HepG2 (cell line): ENCODE measurements around the gene SLN. TPM values are rescaled to one million over a fixed set of nuclear protein-coding genes. Genes with fewer than 3 reads are reported as not detected.

Source experiments
- ATAC-seq: fragments of 200-7000 bp; cut with Tn5 transposase; 3 replicates; pipeline ENCODE4 v1.9.1; 2020; ENCODE audit warnings: mild to moderate bottlenecking, moderate library complexity
- BruUV-seq: library from RNA; stranded (reverse); fragments of 400-500 nt; replicated peaks from 2 replicates; lab custom pipeline; 2021; lab: Mats Ljungman, UMichigan
- CTCF ChIA-PET: fragments of 300-600 bp; formaldehyde crosslinking; extraction: SDS; loops from one replicate; lab custom pipeline; 2021; ENCODE audit warnings: low total read pairs, inconsistent platforms, low intra/inter-chr PET ratio; lab: Yijun Ruan, JAX
- POLR2A ChIA-PET: fragments of 350-600 bp; sonication (Branson Sonifier 250); formaldehyde crosslinking; loops from one replicate; lab custom pipeline; 2020; ENCODE audit warnings: antibody characterized with exemption, inconsistent platforms; lab: Yijun Ruan, JAX
- DNase-seq: peaks from one replicate; pipeline ENCODE4 v3.0.0-alpha.2; 2015; ENCODE audit warnings: low spot score
- FAIRE-seq: peaks from 3 replicates; lab custom pipeline; 2011; peaks lifted over from hg19 to GRCh38; lab: Jason Lieb, UNC
- H2AFZ ChIP-seq: one replicate; pipeline ENCODE4 v1.6.1; 2011; ENCODE audit warnings: low read length, inconsistent platforms
- H3K27ac ChIP-seq: fragments of 300-600 bp; 3 replicates; pipeline ENCODE4 v1.8.0; 2011; ENCODE audit warnings: mixed run types, mild to moderate bottlenecking, mixed read lengths, low read length, inconsistent platforms; ENCODE audit not compliant: insufficient read depth; ENCODE audit errors: extremely low read length
- H3K27me3 ChIP-seq, 2 experiments: fragments of 200-600 bp in 1 of 2; 2 replicates in 1 of 2; 3 replicates in 1 of 2; pipeline versions ENCODE4 v1.6.0 to v1.8.0; 2011; ENCODE audit warnings: low read length in 2 of 2, mild to moderate bottlenecking in 2 of 2, moderate library complexity in 2 of 2, inconsistent platforms in 1 of 2; ENCODE audit not compliant: insufficient read depth in 2 of 2, control insufficient read depth in 1 of 2
- H3K36me3 ChIP-seq, 2 experiments: fragments of 200-600 bp in 1 of 2; replicated peaks in 1 of 2; 2 replicates in 1 of 2; 3 replicates in 1 of 2; pipeline versions ENCODE4 v1.5.1 to v1.8.0; 2011; ENCODE audit warnings: low read length in 2 of 2, inconsistent platforms in 1 of 2; ENCODE audit not compliant: insufficient read depth in 2 of 2, control insufficient read depth in 1 of 2
- H3K4me1 ChIP-seq: 2 replicates; pipeline ENCODE4 v1.5.1; 2012; ENCODE audit warnings: low read length, inconsistent platforms; ENCODE audit not compliant: insufficient read depth
- H3K4me2 ChIP-seq: 2 replicates; pipeline ENCODE4 v1.6.0; 2011; ENCODE audit warnings: low read depth, low read length, inconsistent platforms
- H3K4me3 ChIP-seq, 3 experiments: fragments of 200-600 bp in 1 of 3; sonication (generic), shearing (Covaris generic) in 1 of 3; replicated peaks in 1 of 3; 2 replicates each; pipeline ENCODE4 v1.5.1; 2011 to 2016; ENCODE audit warnings: low read length in 3 of 3, inconsistent platforms in 2 of 3, low read depth in 2 of 3, mild to moderate bottlenecking in 2 of 3, control low read depth in 1 of 3, mixed read lengths in 1 of 3; ENCODE audit not compliant: insufficient read depth in 1 of 3
- H3K79me2 ChIP-seq: one replicate; pipeline ENCODE4 v1.6.1; 2011; ENCODE audit warnings: low read length, inconsistent platforms; ENCODE audit not compliant: insufficient read depth
- H3K9ac ChIP-seq: 2 replicates; pipeline ENCODE4 v1.6.0; 2011; ENCODE audit warnings: mild to moderate bottlenecking, low read depth, low read length, inconsistent platforms; ENCODE audit not compliant: insufficient read depth
- H3K9me3 ChIP-seq: 2 replicates; pipeline ENCODE4 v1.5.1; 2012; ENCODE audit warnings: mild to moderate bottlenecking, low read length
- H4K20me1 ChIP-seq: 2 replicates; pipeline ENCODE4 v1.6.0; 2011; ENCODE audit warnings: inconsistent platforms, mild to moderate bottlenecking, low read length, moderate library complexity; ENCODE audit not compliant: insufficient read depth
- CTCF ChIP-seq: sonication (generic); formaldehyde crosslinking; IDR thresholded peaks from 2 replicates; pipeline ENCODE4 v1.5.0; 2020; ENCODE audit warnings: mild to moderate bottlenecking, missing genetic modification reagents, moderate library complexity
- ISL2 ChIP-seq: sonication (generic); formaldehyde crosslinking; IDR thresholded peaks from 2 replicates; pipeline ENCODE4 v1.5.0; 2020; ENCODE audit warnings: missing genetic modification reagents
- NBN ChIP-seq: fragments of 450-650 bp; conservative IDR thresholded peaks from 2 replicates; pipeline ENCODE4 v1.6.1; 2017
- ZFP41 ChIP-seq: sonication (generic); formaldehyde crosslinking; IDR thresholded peaks from 2 replicates; pipeline ENCODE4 v1.4.0; 2020; ENCODE audit warnings: mild to moderate bottlenecking, missing genetic modification reagents, borderline replicate concordance
- ZNF574 ChIP-seq: sonication (generic); formaldehyde crosslinking; IDR thresholded peaks from 2 replicates; pipeline ENCODE4 v1.4.0; 2020; ENCODE audit warnings: missing genetic modification reagents
- WGBS: methylation state at CpG from one replicate; pipeline ENCODE4 v1.1.6; 2017; ENCODE audit warnings: low lambda C conversion rate; 5-methylcytosine and 5-hydroxymethylcytosine counted together
- in situ Hi-C: cut with HindIII; loops from 2 replicates; pipeline ENCODE4 v1.10.0; 2017; ENCODE audit warnings: low pct_unique_long_range_greater_than_20kb; ENCODE audit not compliant: extremely low pct_ligation_motif_present
- intact Hi-C: fragments of 100-400 bp; cut with micrococcal nuclease; formaldehyde crosslinking; loops from one replicate; pipeline ENCODE4 v1.10.0; 2022; ENCODE audit not compliant: unreplicated experiment
- polyA plus RNA-seq, 8 experiments: library from polyadenylated mRNA; depleted of rRNA in 3 of 8; stranded (reverse) in 7 of 8; unstranded in 1 of 8; fragments of >200 nt; fragmentation: Illumina TruSeq in 4 of 8; extraction: Trizol in 4 of 8; gene quantifications; 2 replicates each; pipeline versions ENCODE4 v1.2.1 to v1.2.3, GENCODE V29; 2011 to 2016; ENCODE audit warnings: low read depth in 4 of 8, missing spikeins in 1 of 8, mixed read lengths in 1 of 8; ENCODE audit not compliant: insufficient read depth in 1 of 8
- total RNA-seq, 5 experiments: library from RNA; depleted of rRNA; stranded (reverse); fragments of >200 nt; fragmentation: Illumina TruSeq; extraction: Trizol; gene quantifications; 2 replicates each; pipeline ENCODE4 v1.2.3, GENCODE V29; 2016; ENCODE audit warnings: low read depth in 1 of 5

Gene SLN
- total and polyA plus RNA-seq, 2 of the 13 experiments (the other 11 are each of a cell fraction or from before 2014, with no cell fraction given): not detected

- ATAC-seq: peak; percentile 74
- H3K27ac ChIP-seq: no peak overlapping the region
- TF ChIP-seq ZNF574 (CRISPR knock-in tag) (peak; percentile 83), NBN (no peak), CTCF (peak; percentile 14; the same call in 1 of the 2 replicates), ZFP41 (CRISPR knock-in tag) (no peak), ISL2 (CRISPR knock-in tag) (no peak)
- TF ChIP-seq, all 625 proteins: peak for 2
- no peak overlapping the region for H2AFZ ChIP-seq
- H4K20me1 ChIP-seq: no peaks in the 10 kb centered on the region
- H3K9me3 ChIP-seq: no peaks in the 10 kb centered on the region
- no peaks in the 10 kb centered on the region for H3K36me3 ChIP-seq
- in situ Hi-C loops (no loop called here), intact Hi-C loops (no loop called here)
- BruUV-seq: no TSS peak
- ChIA-PET CTCF (no interaction called here), POLR2A (no interaction called here)
- no peak overlapping the region for H3K9ac ChIP-seq
- H3K4me1 ChIP-seq: no peaks in the 10 kb centered on the region
- 22% methylated on average over 1 of the region's 1 CpG for WGBS
- DNase-seq: no peak
- no peaks in the 10 kb centered on the region for H3K79me2 ChIP-seq
- H3K27me3 ChIP-seq: peaks cover 0 to 2% of the 10 kb centered on the region in 2 experiments; a peak in 1 of 5 replicates
- H3K4me2 ChIP-seq: no peak overlapping the region
- no peak for FAIRE-seq
- no peak overlapping the region for H3K4me3 ChIP-seq
These were observed 45.8 kb upstream of the SLN start for GRCh38 chr11:107757661-107758060.
